HG03108 (cell line): ENCODE results near the gene TNS3.

Source experiments
- ATAC-seq: cut with Tn5 transposase; IDR thresholded peaks from one replicate; pipeline ENCODE4 v1.9.1; 2021; ENCODE audit warnings: moderate library complexity; ENCODE audit not compliant: unreplicated experiment

TNS3 gene

GRCh38 chr7:47393406-47393805 is 188.5 kb downstream of the TNS3 start:
- no peak for ATAC-seq

- ATAC-seq: no peak
Observed at GRCh38 chr7:47392241-47392759, 189.6 kb downstream of the TNS3 start.

- no peak for ATAC-seq
Observed at GRCh38 chr7:47391726-47392125, 190.2 kb downstream of the TNS3 start.

- ATAC-seq: no peak
Observed at GRCh38 chr7:47390914-47391313, 191.0 kb downstream of the TNS3 start.

- no peak for ATAC-seq
Observed at GRCh38 chr7:47389923-47390630, 191.8 kb downstream of the TNS3 start.

- ATAC-seq: no peak
Observed at GRCh38 chr7:47389171-47389922, 192.6 kb downstream of the TNS3 start.

- no peak for ATAC-seq
Observed at GRCh38 chr7:47387506-47387905, 194.4 kb downstream of the TNS3 start.

- no peak for ATAC-seq
Observed at GRCh38 chr7:47386273-47386835, 195.6 kb downstream of the TNS3 start.

- no peak for ATAC-seq
Observed at GRCh38 chr7:47385536-47386125, 196.3 kb downstream of the TNS3 start.

GRCh38 chr7:47384755-47385535 is 197.0 kb downstream of the TNS3 start:
- ATAC-seq: no peak

GRCh38 chr7:47383696-47384445 is 198.0 kb downstream of the TNS3 start:
- no peak for ATAC-seq

GRCh38 chr7:47383072-47383471 is 198.8 kb downstream of the TNS3 start:
- ATAC-seq: no peak

- ATAC-seq: no peak
Observed at GRCh38 chr7:47382200-47382599, 199.7 kb downstream of the TNS3 start.

- ATAC-seq: no peak
Observed at GRCh38 chr7:47381134-47381495, 200.8 kb downstream of the TNS3 start.

GRCh38 chr7:47380325-47381133 is 201.4 kb downstream of the TNS3 start:
- ATAC-seq: no peak

GRCh38 chr7:47379629-47380324 is 202.1 kb downstream of the TNS3 start:
- no peak for ATAC-seq

- ATAC-seq: no peak
Observed at GRCh38 chr7:47378728-47379395, 203.0 kb downstream of the TNS3 start.

GRCh38 chr7:47377741-47378140 is 204.2 kb downstream of the TNS3 start:
- ATAC-seq: no peak
